HepG2 (cell line): ENCODE measurements around the gene AK2. TPM values are rescaled to one million over a fixed set of nuclear protein-coding genes. Genes with fewer than 3 reads are reported as not detected.

Experiments used
- CBX5 ChIP-seq: sonication (generic); formaldehyde crosslinking; IDR thresholded peaks from 2 replicates; pipeline ENCODE4 v1.4.0; 2020; ENCODE audit warnings: missing genetic modification reagents, borderline replicate concordance
- CEBPG ChIP-seq: IDR thresholded peaks from 2 replicates; pipeline ENCODE4 v1.6.1; 2016
- CHCHD3 ChIP-seq: sonication (generic); formaldehyde crosslinking; IDR thresholded peaks from 2 replicates; pipeline ENCODE4 v1.8.0; 2022; ENCODE audit warnings: mild to moderate bottlenecking, missing genetic modification reagents, moderate library complexity
- HNRNPLL ChIP-seq: fragments of 200-400 bp; formaldehyde crosslinking; IDR thresholded peaks from 2 replicates; pipeline ENCODE4 v1.6.1; 2017; ENCODE audit warnings: mild to moderate bottlenecking, low read depth, low read length; ENCODE audit not compliant: poor library complexity, severe bottlenecking
- JUND ChIP-seq: sonication (generic); formaldehyde crosslinking; IDR thresholded peaks from 2 replicates; pipeline ENCODE4 v1.8.0; 2022; ENCODE audit warnings: mild to moderate bottlenecking, missing genetic modification reagents
- MTERF4 ChIP-seq: sonication (generic); formaldehyde crosslinking; IDR thresholded peaks from 2 replicates; pipeline ENCODE4 v1.8.0; 2023; ENCODE audit warnings: mild to moderate bottlenecking, missing genetic modification reagents
- NKX3-1 ChIP-seq: sonication (generic); formaldehyde crosslinking; IDR thresholded peaks from 2 replicates; pipeline ENCODE4 v1.5.0; 2020; ENCODE audit warnings: missing genetic modification reagents
- PCBP1 ChIP-seq: fragments of 200-400 bp; formaldehyde crosslinking; IDR thresholded peaks from 2 replicates; pipeline ENCODE4 v1.6.1; 2017; ENCODE audit warnings: mild to moderate bottlenecking, low read depth, low read length, borderline replicate concordance
- RBM22 ChIP-seq: fragments of 200-400 bp; formaldehyde crosslinking; optimal IDR thresholded peaks from 2 replicates; pipeline ENCODE3; 2017; ENCODE audit warnings: mild to moderate bottlenecking, low read length, moderate library complexity
- TRAFD1 ChIP-seq: sonication (generic); formaldehyde crosslinking; IDR thresholded peaks from 2 replicates; pipeline ENCODE4 v1.5.1; 2020; ENCODE audit warnings: missing genetic modification reagents, mild to moderate bottlenecking, borderline replicate concordance
- ZBTB42 ChIP-seq: sonication (generic); formaldehyde crosslinking; IDR thresholded peaks from 2 replicates; pipeline ENCODE4 v1.5.0; 2020; ENCODE audit warnings: mild to moderate bottlenecking, missing genetic modification reagents
- ZNF136 ChIP-seq: sonication (generic); formaldehyde crosslinking; IDR thresholded peaks from 2 replicates; pipeline ENCODE4 v1.8.1; 2022; ENCODE audit warnings: low read depth, mild to moderate bottlenecking, moderate library complexity, missing genetic modification reagents
- ZNF260 ChIP-seq: sonication (generic); formaldehyde crosslinking; IDR thresholded peaks from 2 replicates; pipeline ENCODE4 v1.4.0; 2020; ENCODE audit warnings: missing genetic modification reagents, low read depth, mild to moderate bottlenecking, borderline replicate concordance
- ZNF580 ChIP-seq: IDR thresholded peaks from 2 replicates; pipeline ENCODE4 v1.6.1; 2016; ENCODE audit warnings: low read depth, borderline replicate concordance
- ZNF646 ChIP-seq: sonication (generic); formaldehyde crosslinking; IDR thresholded peaks from 2 replicates; pipeline ENCODE4 v1.9.0; 2021; ENCODE audit warnings: mild to moderate bottlenecking, missing genetic modification reagents
- polyA plus RNA-seq, 8 experiments: library from polyadenylated mRNA; depleted of rRNA in 3 of 8; stranded (reverse) in 7 of 8; unstranded in 1 of 8; fragments of >200 nt; fragmentation: Illumina TruSeq in 4 of 8; extraction: Trizol in 4 of 8; gene quantifications; 2 replicates each; pipeline versions ENCODE4 v1.2.1 to v1.2.3, GENCODE V29; 2011 to 2016; ENCODE audit warnings: low read depth in 4 of 8, missing spikeins in 1 of 8, mixed read lengths in 1 of 8; ENCODE audit not compliant: insufficient read depth in 1 of 8
- total RNA-seq, 5 experiments: library from RNA; depleted of rRNA; stranded (reverse); fragments of >200 nt; fragmentation: Illumina TruSeq; extraction: Trizol; gene quantifications; 2 replicates each; pipeline ENCODE4 v1.2.3, GENCODE V29; 2016; ENCODE audit warnings: low read depth in 1 of 5

AK2 gene
- total and polyA plus RNA-seq, 2 of the 13 experiments (the other 11 are each of a cell fraction or from before 2014, with no cell fraction given): 170 to 188 TPM

- TF ChIP-seq ZNF260 (no peak), TRAFD1 (no peak), ZBTB42 (CRISPR knock-in tag) (peak; percentile 92), MTERF4 (CRISPR knock-in tag) (peak; percentile 81; the same call in 1 of the 2 replicates), NKX3-1 (peak; percentile 90), HNRNPLL (peak; percentile 87), PCBP1 (peak; percentile 85; the same call in 1 of the 2 replicates), ZNF136 (peak; percentile 66; the same call in 1 of the 2 replicates), CBX5 (CRISPR knock-in tag) (no peak), CHCHD3 (no peak), JUND (CRISPR knock-in tag) (peak; percentile 43; the same call in 1 of the 2 replicates), ZNF580 (CRISPR knock-in tag) (peak; percentile 97; the same call in 1 of the 2 replicates), CEBPG (CRISPR knock-in tag) (no peak; the same call in 1 of the 2 replicates), RBM22 (no peak), ZNF646 (CRISPR knock-in tag) (no peak)
Measured at GRCh38 chr1:33036526-33037503, at the start of gene AK2 (continued).
